LNCAP (cell line): ENCODE data around the gene PRKG1.

Source experiments
- CTCF ChIP-seq: fragments of 450-650 bp; IDR thresholded peaks from 2 replicates; pipeline ENCODE4 v1.5.1; 2017; ENCODE audit warnings: mild to moderate bottlenecking

Gene PRKG1

GRCh38 chr10:51397244-51397643 lies 323.0 kb downstream of the PRKG1 start:
- TF ChIP-seq CTCF, result no peak

GRCh38 chr10:51397695-51398094 lies 323.4 kb downstream of the PRKG1 start:
- no peak for TF ChIP-seq CTCF

- TF ChIP-seq CTCF, result no peak
Observed at GRCh38 chr10:51399840-51400239, 325.6 kb downstream of the PRKG1 start.

- TF ChIP-seq CTCF, result no peak
Observed at GRCh38 chr10:51400392-51401096, 326.3 kb downstream of the PRKG1 start.

GRCh38 chr10:51403521-51403920 lies 329.2 kb downstream of the PRKG1 start:
- TF ChIP-seq CTCF, result no peak

- TF ChIP-seq CTCF, result no peak
Observed at GRCh38 chr10:51405580-51406351, 331.5 kb downstream of the PRKG1 start.

GRCh38 chr10:51406581-51406980 lies 332.3 kb downstream of the PRKG1 start:
- TF ChIP-seq CTCF, result no peak
